GM12891 (cell line): Measurements from ENCODE around the gene IQSEC3.

ENCODE experiments used
- PAX5 ChIP-seq: IDR thresholded peaks from 2 replicates; pipeline ENCODE4 v1.6.1; 2011; ENCODE audit warnings: low read length, moderate library complexity, mild to moderate bottlenecking; ENCODE audit not compliant: insufficient read depth, severe bottlenecking
- POLR2A ChIP-seq: IDR thresholded peaks from 2 replicates; pipeline ENCODE4 v1.6.1; 2011; ENCODE audit warnings: low read depth, low read length, control low read depth
- POLR2AphosphoS5 ChIP-seq: IDR thresholded peaks from 2 replicates; pipeline ENCODE4 v1.6.1; 2011; ENCODE audit warnings: low read depth, low read length, control low read depth
- POU2F2 ChIP-seq: IDR thresholded peaks from 2 replicates; pipeline ENCODE4 v1.6.1; 2011; ENCODE audit warnings: low read depth, mild to moderate bottlenecking, control low read depth, low read length, moderate library complexity
- SPI1 ChIP-seq: IDR thresholded peaks from 2 replicates; pipeline ENCODE4 v1.6.1; 2011; ENCODE audit warnings: low read depth, low read length, control low read depth
- TAF1 ChIP-seq: IDR thresholded peaks from 2 replicates; pipeline ENCODE4 v1.6.1; 2011; ENCODE audit warnings: low read depth, low read length, control low read depth

GRCh38 chr12:105696-106095, 39.1 kb downstream of the IQSEC3 start:
- TF ChIP-seq TAF1 (no peak), POLR2A (no peak), POU2F2 (no peak), SPI1 (no peak), POLR2AphosphoS5 (no peak), PAX5 (no peak)
